ENCODE data around the gene C5orf63. TPM values are rescaled to one million over a fixed set of nuclear protein-coding genes. Genes with fewer than 3 reads are reported as not detected.

C5orf63 gene
- total and polyA plus RNA-seq, 9 of the 15 experiments (the other 6 are each of a cell fraction or from before 2014, with no cell fraction given) = 1.8 to 24.6 (median 6.2) TPM

DNA sequence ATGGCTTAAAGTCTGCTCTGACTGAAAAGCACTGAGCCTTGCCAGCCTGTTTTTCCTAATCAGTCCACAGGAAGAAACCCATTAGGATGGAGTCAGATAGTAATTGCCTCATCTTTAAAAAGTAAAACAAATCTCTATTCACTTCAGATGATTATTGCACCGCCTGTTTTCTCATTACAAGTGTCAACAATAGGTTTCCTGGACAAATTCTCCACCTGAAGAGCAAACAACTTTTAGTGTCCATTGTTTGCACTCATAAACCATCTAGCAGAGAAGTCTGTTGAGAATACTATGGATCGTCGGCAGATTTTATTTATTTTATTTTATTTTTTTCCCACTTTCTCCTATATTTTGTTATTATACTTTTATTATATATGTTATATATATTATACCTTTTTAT lies 20.3 kb downstream of the C5orf63 start:
- WGBS (ENCODE audit: insufficient coverage, low coverage, missing lambda C conversion rate) = 26% methylated on average over 3 of the region's 3 CpGs
- H3K4me2 ChIP-seq (ENCODE audit: insufficient read depth, low read length) = no peak overlapping the region
- BruUV-seq (replicated peaks) = no TSS peak
- no peak for TF ChIP-seq MEIS2 (IDR thresholded peaks at IDR 0.05; ENCODE audit: partially characterized antibody)
- TF ChIP-seq ZNF253 (CRISPR knock-in tag; conservative IDR thresholded peaks at IDR 0.05) = no peak
- no peak for TF ChIP-seq ZFPM2 (CRISPR knock-in tag; IDR thresholded peaks at IDR 0.05)
- no peak for TF ChIP-seq FOXK2 (conservative IDR thresholded peaks at IDR 0.05 in 1 of 2, IDR thresholded peaks at IDR 0.05 in 1 of 2; ENCODE audit: low read depth in 2 of 2)
- TF ChIP-seq, protein P1, sequence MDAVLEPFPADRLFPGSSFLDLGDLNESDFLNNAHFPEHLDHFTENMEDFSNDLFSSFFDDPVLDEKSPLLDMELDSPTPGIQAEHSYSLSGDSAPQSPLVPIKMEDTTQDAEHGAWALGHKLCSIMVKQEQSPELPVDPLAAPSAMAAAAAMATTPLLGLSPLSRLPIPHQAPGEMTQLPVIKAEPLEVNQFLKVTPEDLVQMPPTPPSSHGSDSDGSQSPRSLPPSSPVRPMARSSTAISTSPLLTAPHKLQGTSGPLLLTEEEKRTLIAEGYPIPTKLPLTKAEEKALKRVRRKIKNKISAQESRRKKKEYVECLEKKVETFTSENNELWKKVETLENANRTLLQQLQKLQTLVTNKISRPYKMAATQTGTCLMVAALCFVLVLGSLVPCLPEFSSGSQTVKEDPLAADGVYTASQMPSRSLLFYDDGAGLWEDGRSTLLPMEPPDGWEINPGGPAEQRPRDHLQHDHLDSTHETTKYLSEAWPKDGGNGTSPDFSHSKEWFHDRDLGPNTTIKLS (IDR thresholded peaks at IDR 0.05; ENCODE audit: borderline replicate concordance, low read depth) = no peak
- TF ChIP-seq RFX7 (CRISPR knock-in tag; IDR thresholded peaks at IDR 0.05) = no peak
- TF ChIP-seq MECOM (CRISPR knock-in tag; IDR thresholded peaks at IDR 0.05) = no peak
- TF ChIP-seq ZNF354B (CRISPR knock-in tag; IDR thresholded peaks at IDR 0.05) = no peak
- no peak for TF ChIP-seq PYGO2 (tag; IDR thresholded peaks at IDR 0.05)
- TF ChIP-seq, protein P2, sequence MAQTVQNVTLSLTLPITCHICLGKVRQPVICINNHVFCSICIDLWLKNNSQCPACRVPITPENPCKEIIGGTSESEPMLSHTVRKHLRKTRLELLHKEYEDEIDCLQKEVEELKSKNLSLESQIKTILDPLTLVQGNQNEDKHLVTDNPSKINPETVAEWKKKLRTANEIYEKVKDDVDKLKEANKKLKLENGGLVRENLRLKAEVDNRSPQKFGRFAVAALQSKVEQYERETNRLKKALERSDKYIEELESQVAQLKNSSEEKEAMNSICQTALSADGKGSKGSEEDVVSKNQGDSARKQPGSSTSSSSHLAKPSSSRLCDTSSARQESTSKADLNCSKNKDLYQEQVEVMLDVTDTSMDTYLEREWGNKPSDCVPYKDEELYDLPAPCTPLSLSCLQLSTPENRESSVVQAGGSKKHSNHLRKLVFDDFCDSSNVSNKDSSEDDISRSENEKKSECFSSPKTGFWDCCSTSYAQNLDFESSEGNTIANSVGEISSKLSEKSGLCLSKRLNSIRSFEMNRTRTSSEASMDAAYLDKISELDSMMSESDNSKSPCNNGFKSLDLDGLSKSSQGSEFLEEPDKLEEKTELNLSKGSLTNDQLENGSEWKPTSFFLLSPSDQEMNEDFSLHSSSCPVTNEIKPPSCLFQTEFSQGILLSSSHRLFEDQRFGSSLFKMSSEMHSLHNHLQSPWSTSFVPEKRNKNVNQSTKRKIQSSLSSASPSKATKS (CRISPR knock-in tag; IDR thresholded peaks at IDR 0.05) = no peak
- TF ChIP-seq PCBP1 (IDR thresholded peaks at IDR 0.05; ENCODE audit: low read depth, low read length, poor library complexity, severe bottlenecking) = no peak
- no peak for TF ChIP-seq SPI1 (IDR thresholded peaks at IDR 0.05; ENCODE audit: borderline replicate concordance, low read depth, low read length)
- no peak for TF ChIP-seq ZNF766 (CRISPR knock-in tag; conservative IDR thresholded peaks at IDR 0.05)
- TF ChIP-seq BMI1 (IDR thresholded peaks at IDR 0.05; ENCODE audit: low read length) = no peak
- TF ChIP-seq HMG20B (CRISPR knock-in tag; IDR thresholded peaks at IDR 0.05) = no peak
- TF ChIP-seq ETV1 (tag; conservative IDR thresholded peaks at IDR 0.05; ENCODE audit: low read depth) = no peak
- TF ChIP-seq, protein P3, sequence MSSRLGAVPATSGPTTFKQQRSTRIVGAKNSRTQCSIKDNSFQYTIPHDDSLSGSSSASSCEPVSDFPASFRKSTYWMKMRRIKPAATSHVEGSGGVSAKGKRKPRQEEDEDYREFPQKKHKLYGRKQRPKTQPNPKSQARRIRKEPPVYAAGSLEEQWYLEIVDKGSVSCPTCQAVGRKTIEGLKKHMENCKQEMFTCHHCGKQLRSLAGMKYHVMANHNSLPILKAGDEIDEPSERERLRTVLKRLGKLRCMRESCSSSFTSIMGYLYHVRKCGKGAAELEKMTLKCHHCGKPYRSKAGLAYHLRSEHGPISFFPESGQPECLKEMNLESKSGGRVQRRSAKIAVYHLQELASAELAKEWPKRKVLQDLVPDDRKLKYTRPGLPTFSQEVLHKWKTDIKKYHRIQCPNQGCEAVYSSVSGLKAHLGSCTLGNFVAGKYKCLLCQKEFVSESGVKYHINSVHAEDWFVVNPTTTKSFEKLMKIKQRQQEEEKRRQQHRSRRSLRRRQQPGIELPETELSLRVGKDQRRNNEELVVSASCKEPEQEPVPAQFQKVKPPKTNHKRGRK (tag; IDR thresholded peaks at IDR 0.05) = no peak
- no peak for TF ChIP-seq NFYB (IDR thresholded peaks at IDR 0.05; ENCODE audit: extremely low read depth, insufficient read length)

More for the DNA sequence above, 20.3 kb downstream of the C5orf63 start:
- Histone ChIP-seq H3K79me2 (ENCODE audit: control insufficient read depth, insufficient read depth, low read length) (no peaks in the 10 kb centered on the region), H3K36me3 (ENCODE audit: control insufficient read depth, insufficient read depth, low read length) (no peaks in the 10 kb centered on the region; the same call in 2 of the 3 replicates), H4K20me1 (replicated peaks; ENCODE audit: control insufficient read depth, insufficient read depth, low read length) (no peaks in the 10 kb centered on the region), H3K27ac (ENCODE audit: extremely low read depth, low read depth, low read length) (no peak overlapping the region), H3K9me3 (replicated peaks; ENCODE audit: control insufficient read depth, insufficient read depth, low read depth, low read length) (no peaks in the 10 kb centered on the region), H3K27me3 (ENCODE audit: control insufficient read depth in 2 of 2, insufficient read depth in 2 of 2, low read length in 2 of 2) (no peaks in the 10 kb centered on the region), H3K4me3 (no peak overlapping the region), H3K9me1 (ENCODE audit: control insufficient read depth, insufficient read depth, low read length) (no peaks in the 10 kb centered on the region), H3K9ac (ENCODE audit: insufficient read depth in 1 of 2, low read depth in 2 of 2, low read length in 2 of 2) (no peak overlapping the region), H2AFZ (ENCODE audit: low read depth, low read length) (no peak overlapping the region), H3K4me1 (replicated peaks in 1 of 2; ENCODE audit: control insufficient read depth in 2 of 2, insufficient read depth in 2 of 2, low read length in 2 of 2) (no peaks in the 10 kb centered on the region)
- FAIRE-seq = no peak
- no peak for ATAC-seq
- intact Hi-C loops (cut with micrococcal nuclease) (no loop called here), in situ Hi-C loops (cut with MboI) (no loop called here)
- DNase-seq (ENCODE audit: extremely low read depth in 1 of 4, low spot score in 3 of 4) = no peak
- CTCF ChIA-PET (ENCODE audit: low intra/inter-chr PET ratio) = no interaction called here
- POLR2A ChIA-PET = no interaction called here
